ENCODE data around the gene MYLK. TPM values are rescaled to one million over a fixed set of nuclear protein-coding genes. Genes with fewer than 3 reads are reported as not detected.
"Not testable (repeated sequence)": the region's sequence is repeated elsewhere in the genome, so short reads cannot be mapped to it uniquely, and the experiment has no call there.

Gene MYLK
- total and polyA plus RNA-seq, 2 donors (not counting 1 experiment from before 2014, with no cell fraction given) = 0.51 TPM; not detected in 1

- Histone ChIP-seq H4K20me1 (ENCODE audit: control insufficient read depth, insufficient read depth, low read length, poor library complexity, severe bottlenecking) (no peaks in the 10 kb centered on the region), H3K27me3 (replicated peaks in 1 of 4; ENCODE audit: control extremely low read depth in 1 of 4, control insufficient read depth in 3 of 4, insufficient read depth in 4 of 4, low read length in 3 of 4) (no peaks in the 10 kb centered on the region), H3K36me3 (replicated peaks in 1 of 2; ENCODE audit: control extremely low read depth in 1 of 2, control insufficient read depth in 1 of 2, extremely low read depth in 1 of 2, insufficient read depth in 2 of 2, low read length in 1 of 2) (no peaks in the 10 kb centered on the region), H3K9me3 (ENCODE audit: control extremely low read depth in 1 of 3, control insufficient read depth in 2 of 3, insufficient read depth in 1 of 3, low read length in 2 of 3) (no peaks in the 10 kb centered on the region), H3K4me3 (ENCODE audit: control extremely low read depth in 1 of 5, extremely low read depth in 1 of 5, insufficient read depth in 1 of 5, low read depth in 2 of 5, low read length in 4 of 5) (no peak overlapping the region), H3K9ac (ENCODE audit: low read length) (no peak overlapping the region), H2AFZ (ENCODE audit: insufficient read depth, low read depth, low read length, poor library complexity, severe bottlenecking) (no peak overlapping the region), H3K79me2 (ENCODE audit: control insufficient read depth, insufficient read depth, low read length) (no peaks in the 10 kb centered on the region), H3K4me2 (replicated peaks; ENCODE audit: low read depth, low read length, poor library complexity, severe bottlenecking) (no peak overlapping the region), H3K4me1 (ENCODE audit: control insufficient read depth in 2 of 2, insufficient read depth in 2 of 2, low read length in 2 of 2) (peaks cover 0 to 4% of the 10 kb centered on the region in 2 donors), H3K27ac (ENCODE audit: low read length in 2 of 2) (no peak overlapping the region)
- ChIA-PET POLR2A (no interaction called here), CTCF (interaction anchor here (1.6 kb wide), 1 partner anchor 18 kb away, joined by 3 read pairs; no protein-coding TSS in a partner anchor)
- H3K27ac Mint-ChIP-seq = no peak overlapping the region
- DNase-seq (no peak), ATAC-seq (ENCODE audit: low read depth) (no peak)
- TF ChIP-seq EZH2 (IDR thresholded peaks at IDR 0.05; ENCODE audit: borderline replicate concordance, insufficient read depth, low read depth, low read length, poor library complexity, severe bottlenecking) (no peak), CTCF (IDR thresholded peaks at IDR 0.05) (no peak)
- H3K9me3 Mint-ChIP-seq (ENCODE audit: insufficient read depth) = no peaks in the 10 kb centered on the region
- no peak overlapping the region for H3K4me3 Mint-ChIP-seq
- no CpG with 5 or more reads among the region's 1 CpG for WGBS (ENCODE audit: insufficient coverage)
- peaks cover 20% of the 10 kb centered on the region for H3K4me1 Mint-ChIP-seq
- H3K27me3 Mint-ChIP-seq = no peaks in the 10 kb centered on the region
- intact Hi-C loops (cut with micrococcal nuclease) = no loop called here
These were observed 281.8 kb downstream of the MYLK start for GRCh38 chr3:123602325-123602724.

GRCh38 chr3:123600863-123601262 lies 283.3 kb downstream of the MYLK start:
- H3K79me2 ChIP-seq (ENCODE audit: control insufficient read depth, insufficient read depth, low read length); DNase-seq; ATAC-seq (ENCODE audit: low read depth); H3K36me3 ChIP-seq (replicated peaks in 1 of 2; ENCODE audit: control extremely low read depth in 1 of 2, control insufficient read depth in 1 of 2, extremely low read depth in 1 of 2, insufficient read depth in 2 of 2, low read length in 1 of 2); H3K4me2 ChIP-seq (replicated peaks; ENCODE audit: low read depth, low read length, poor library complexity, severe bottlenecking); H3K27me3 Mint-ChIP-seq; intact Hi-C loops (cut with micrococcal nuclease); H3K4me3 Mint-ChIP-seq; H3K27me3 ChIP-seq (replicated peaks in 1 of 4; ENCODE audit: control extremely low read depth in 1 of 4, control insufficient read depth in 3 of 4, insufficient read depth in 4 of 4, low read length in 3 of 4); H3K4me1 ChIP-seq (ENCODE audit: control insufficient read depth in 2 of 2, insufficient read depth in 2 of 2, low read length in 2 of 2); H3K4me1 Mint-ChIP-seq; CTCF ChIA-PET; POLR2A ChIA-PET; H3K9ac ChIP-seq (ENCODE audit: low read length); H3K9me3 ChIP-seq (ENCODE audit: control extremely low read depth in 1 of 3, control insufficient read depth in 2 of 3, insufficient read depth in 1 of 3, low read length in 2 of 3); H3K4me3 ChIP-seq (ENCODE audit: control extremely low read depth in 1 of 5, extremely low read depth in 1 of 5, insufficient read depth in 1 of 5, low read depth in 2 of 5, low read length in 4 of 5); H3K27ac ChIP-seq (ENCODE audit: low read length in 2 of 2); H3K9me3 Mint-ChIP-seq (ENCODE audit: insufficient read depth); H2AFZ ChIP-seq (ENCODE audit: insufficient read depth, low read depth, low read length, poor library complexity, severe bottlenecking); H3K27ac Mint-ChIP-seq; H4K20me1 ChIP-seq (ENCODE audit: control insufficient read depth, insufficient read depth, low read length, poor library complexity, severe bottlenecking): not testable (repeated sequence)

All from B cell (primary cell).